Endothelial cell of umbilical vein (primary cell): Measurements from ENCODE around the gene PTPRD. TPM values are rescaled to one million over a fixed set of nuclear protein-coding genes. Genes with fewer than 3 reads are reported as not detected.

Source experiments
- BruUV-seq: library from RNA; stranded (reverse); fragments of 400-500 nt; replicated peaks from 2 replicates; lab custom pipeline; 2021; lab: Mats Ljungman, UMichigan
- CTCF ChIA-PET: fragments of 300-600, 350-600 bp; sonication (Branson Sonifier 250); formaldehyde crosslinking; loops from one replicate; lab custom pipeline; 2021; ENCODE audit warnings: antibody characterized with exemption, inconsistent platforms; lab: Charles Lee
- POLR2A ChIA-PET: fragments of 300-600, 350-600 bp; sonication (Branson Sonifier 250); formaldehyde crosslinking; loops from one replicate; lab custom pipeline; 2021; ENCODE audit warnings: antibody characterized with exemption, inconsistent platforms; lab: Charles Lee
- DNase-seq: peaks from one replicate; pipeline ENCODE4 v3.0.0-alpha.2; 2011; ENCODE audit warnings: low read depth, low spot score
- FAIRE-seq: peaks from 2 replicates; lab custom pipeline; 2011; peaks lifted over from hg19 to GRCh38; lab: Jason Lieb, UNC
- H2AFZ ChIP-seq: 2 replicates; pipeline ENCODE4 v1.6.0; 2012; ENCODE audit warnings: low read depth, low read length, control low read depth, inconsistent platforms
- H3K27ac ChIP-seq: 2 replicates; pipeline ENCODE4 v1.5.1; 2011; ENCODE audit warnings: low read depth, mild to moderate bottlenecking, control low read depth, low read length, moderate library complexity; ENCODE audit not compliant: insufficient read depth
- H3K27me3 ChIP-seq, 2 experiments: 2 replicates each; pipeline versions ENCODE4 v1.6.0 to v1.6.1; 2011; ENCODE audit warnings: low read length in 2 of 2, mixed read lengths in 1 of 2; ENCODE audit not compliant: control insufficient read depth in 2 of 2, insufficient read depth in 2 of 2
- H3K36me3 ChIP-seq, 2 experiments: 2 replicates in 1 of 2; 3 replicates in 1 of 2; pipeline ENCODE4 v1.5.1; 2011; ENCODE audit warnings: low read length in 2 of 2, mild to moderate bottlenecking in 1 of 2, moderate library complexity in 1 of 2; ENCODE audit not compliant: control insufficient read depth in 2 of 2, insufficient read depth in 2 of 2; ENCODE audit errors: extremely low read depth in 1 of 2
- H3K4me1 ChIP-seq: 3 replicates; pipeline ENCODE4 v1.5.1; 2011; ENCODE audit warnings: mild to moderate bottlenecking, low read length; ENCODE audit not compliant: control insufficient read depth, insufficient read depth; ENCODE audit errors: extremely low read depth
- H3K4me2 ChIP-seq: 2 replicates; pipeline ENCODE4 v1.6.1; 2011; ENCODE audit warnings: low read length, control low read depth, mixed read lengths; ENCODE audit not compliant: insufficient read depth
- H3K4me3 ChIP-seq, 3 experiments: fragments of 200-600 bp in 1 of 3; sonication (generic), shearing (Covaris generic) in 1 of 3; replicated peaks in 1 of 3; 2 replicates each; pipeline ENCODE4 v1.5.1; 2011 to 2016; ENCODE audit warnings: control low read depth in 3 of 3, low read length in 3 of 3, mild to moderate bottlenecking in 2 of 3, inconsistent platforms in 1 of 3, low read depth in 1 of 3, moderate library complexity in 1 of 3; ENCODE audit not compliant: insufficient read depth in 1 of 3
- H3K79me2 ChIP-seq: 2 replicates; pipeline ENCODE4 v1.6.0; 2012; ENCODE audit warnings: low read length, inconsistent platforms; ENCODE audit not compliant: control insufficient read depth, insufficient read depth
- H3K9ac ChIP-seq: replicated peaks from 2 replicates; pipeline ENCODE3; 2011; ENCODE audit warnings: low read length, control low read depth; ENCODE audit not compliant: insufficient read depth; ENCODE audit errors: extremely low read depth
- H3K9me1 ChIP-seq: replicated peaks from 3 replicates; pipeline ENCODE4 v1.6.0; 2011; ENCODE audit warnings: mild to moderate bottlenecking, low read length; ENCODE audit not compliant: control insufficient read depth, insufficient read depth; ENCODE audit errors: extremely low read depth
- H3K9me3 ChIP-seq: replicated peaks from 2 replicates; pipeline ENCODE4 v1.5.1; 2012; ENCODE audit warnings: low read length, inconsistent platforms; ENCODE audit not compliant: control insufficient read depth, insufficient read depth
- H4K20me1 ChIP-seq: replicated peaks from 2 replicates; pipeline ENCODE3; 2011; ENCODE audit warnings: mild to moderate bottlenecking, low read length; ENCODE audit not compliant: control insufficient read depth, insufficient read depth; ENCODE audit errors: extremely low read depth
- CTCF ChIP-seq, 2 donors: IDR thresholded peaks; 1 replicate in 1 of 2; 2 replicates in 1 of 2; pipeline ENCODE4 v1.5.1; 2011; ENCODE audit warnings: low read length in 2 of 2, mild to moderate bottlenecking in 2 of 2, moderate library complexity in 2 of 2, control low read depth in 1 of 2, inconsistent platforms in 1 of 2, low read depth in 1 of 2; ENCODE audit not compliant: insufficient read depth in 1 of 2; ENCODE audit errors: extremely low read depth in 1 of 2
- EZH2 ChIP-seq: IDR thresholded peaks from 2 replicates; pipeline ENCODE4 v1.6.1; 2012; ENCODE audit warnings: borderline replicate concordance, low read depth, mild to moderate bottlenecking, moderate library complexity, low read length, inconsistent platforms; ENCODE audit not compliant: severe bottlenecking
- FOS ChIP-seq: IDR thresholded peaks from 2 replicates; pipeline ENCODE4 v1.6.1; 2011; ENCODE audit warnings: mild to moderate bottlenecking, low read length, moderate library complexity, borderline replicate concordance; ENCODE audit not compliant: insufficient read depth
- GATA2 ChIP-seq: IDR thresholded peaks from 2 replicates; pipeline ENCODE4 v1.7.0; 2011; ENCODE audit warnings: low read depth, mild to moderate bottlenecking, moderate library complexity, mixed read lengths, low read length; ENCODE audit not compliant: insufficient read length, insufficient read depth
- JUN ChIP-seq: IDR thresholded peaks from 2 replicates; pipeline ENCODE4 v1.6.1; 2011; ENCODE audit warnings: borderline replicate concordance, low read depth; ENCODE audit not compliant: insufficient read length, insufficient read depth
- MAX ChIP-seq: IDR thresholded peaks from 2 replicates; pipeline ENCODE4 v1.6.1; 2011; ENCODE audit not compliant: insufficient read depth, insufficient read length
- MYC ChIP-seq: IDR thresholded peaks from one replicate; pipeline ENCODE4 v1.6.1; 2011; ENCODE audit warnings: mild to moderate bottlenecking, low read depth, low read length
- POLR2A ChIP-seq: IDR thresholded peaks from 2 replicates; pipeline ENCODE4 v1.6.1; 2012; ENCODE audit warnings: low read depth, mild to moderate bottlenecking, control low read depth, low read length
- POLR2AphosphoS5 ChIP-seq: IDR thresholded peaks from 2 replicates; pipeline ENCODE4 v1.6.1; 2012; ENCODE audit warnings: low read depth, mild to moderate bottlenecking, control low read depth, low read length, moderate library complexity; ENCODE audit not compliant: insufficient read depth
- dilution Hi-C: fragments of 300-500 bp; cut with MboI; formaldehyde crosslinking; loops from one replicate; pipeline ENCODE4 v1.15.0; 2019; ENCODE audit warnings: low sequenced_read_pairs; ENCODE audit not compliant: extremely low pct_ligation_motif_present
- intact Hi-C: fragments of 100-400 bp; cut with micrococcal nuclease; formaldehyde crosslinking; loops from one replicate; pipeline ENCODE4 v1.10.0; 2022
- polyA plus RNA-seq, 4 experiments: library from polyadenylated mRNA; depleted of rRNA in 3 of 4; stranded (reverse) in 3 of 4; unstranded in 1 of 4; fragments of >200 nt; gene quantifications; 2 replicates each; pipeline versions ENCODE4 v1.2.1 to v1.2.3, GENCODE V29; 2011 to 2012; ENCODE audit warnings: missing spikeins in 1 of 4
- total RNA-seq: library from RNA; stranded (reverse); gene quantifications from 2 replicates; pipeline ENCODE4 v1.2.3, GENCODE V29; 2021

PTPRD gene
- total and polyA plus RNA-seq, 2 donors (not counting 3 experiments of a cell fraction or from before 2014, with no cell fraction given), result 5.5 to 5.7 TPM

DNA sequence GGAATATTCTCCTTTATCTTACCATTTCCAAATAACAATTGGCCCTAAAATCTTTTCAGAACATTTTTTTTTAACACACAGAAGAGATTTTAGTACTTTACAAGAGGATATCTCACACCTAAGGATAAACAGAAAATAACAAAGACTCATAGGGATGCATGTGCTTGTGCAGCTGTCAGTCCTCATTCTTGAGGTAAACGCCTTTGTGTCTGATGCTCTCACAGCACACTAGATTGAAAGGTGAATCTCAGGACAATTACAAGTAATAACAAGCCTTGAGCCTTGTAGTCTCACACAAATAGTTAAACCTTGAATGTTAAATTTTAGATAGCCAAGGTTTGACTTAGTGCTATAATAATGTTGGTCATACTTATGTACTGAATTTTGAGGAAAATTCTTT lies 439.2 kb downstream of the PTPRD start:
- Histone ChIP-seq H3K79me2 (no peaks in the 10 kb centered on the region), H3K36me3 (no peaks in the 10 kb centered on the region), H2AFZ (no peak overlapping the region), H3K27ac (no peak overlapping the region), H3K4me3 (no peak overlapping the region), H3K9me1 (no peaks in the 10 kb centered on the region), H3K4me1 (no peaks in the 10 kb centered on the region), H3K9ac (no peak overlapping the region), H3K27me3 (no peaks in the 10 kb centered on the region), H4K20me1 (no peaks in the 10 kb centered on the region), H3K4me2 (no peak overlapping the region), H3K9me3 (no peaks in the 10 kb centered on the region)
- intact Hi-C loops, result no loop called here
- no TSS peak for BruUV-seq
- CTCF ChIA-PET, result interaction anchor here (2.4 kb wide), 1 partner anchor 9 kb away, joined by 7 read pairs; no protein-coding TSS in a partner anchor
- no peak for TF ChIP-seq POLR2AphosphoS5
- no peak for TF ChIP-seq GATA2
- TF ChIP-seq EZH2, result no peak
- no peak for TF ChIP-seq FOS
- TF ChIP-seq JUN, result no peak
- no peak for TF ChIP-seq CTCF (IDR thresholded peaks at IDR 0.05; ENCODE audit: extremely low read depth in 1 of 2, insufficient read depth in 1 of 2, low read depth in 1 of 2, low read length in 2 of 2)
- TF ChIP-seq MYC, result no peak
- no peak for TF ChIP-seq MAX
- no peak for TF ChIP-seq POLR2A
- dilution Hi-C loops, result no loop called here
- no peak for FAIRE-seq
- POLR2A ChIA-PET, result no interaction called here
- DNase-seq, result no peak
